HTR-8/SVneo (cell line): ENCODE data around the gene CXCL12.

Experiments used
- DNase-seq: peaks from one replicate; pipeline ENCODE4 v3.0.0; 2011; ENCODE audit warnings: low spot score, mixed read lengths; ENCODE audit not compliant: insufficient read length
- FAIRE-seq: peaks from 2 replicates; lab custom pipeline; 2011; peaks lifted over from hg19 to GRCh38; lab: Jason Lieb, UNC

CXCL12 gene

DNA sequence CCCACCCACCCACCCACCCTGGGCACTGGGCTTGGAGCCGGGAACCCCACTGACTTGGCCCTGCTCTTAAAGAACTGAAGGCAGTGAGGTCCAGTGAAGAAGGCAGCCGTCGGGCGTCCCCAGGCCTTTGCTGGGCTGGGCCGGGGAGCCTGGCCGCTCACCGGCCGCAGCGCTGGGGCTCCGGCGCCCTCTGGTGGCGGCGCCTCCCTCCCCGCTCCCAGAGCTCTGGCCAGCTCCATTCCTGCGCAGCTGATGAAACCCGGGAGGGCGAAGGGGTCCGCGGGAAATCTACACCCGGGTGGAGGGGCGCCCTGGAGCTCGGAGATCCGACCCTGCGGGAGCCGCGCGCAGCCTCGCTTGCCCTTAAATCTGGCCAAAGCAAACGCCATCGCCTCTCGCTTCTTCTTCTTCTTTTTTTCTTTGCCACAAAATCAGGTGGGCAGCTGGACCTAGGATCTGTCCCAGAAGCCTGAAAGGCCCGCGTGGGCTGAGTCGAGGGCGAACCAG, 1.7 kb upstream of the CXCL12 start:
- peak; percentile 80 for DNase-seq
- FAIRE-seq = no peak

DNA sequence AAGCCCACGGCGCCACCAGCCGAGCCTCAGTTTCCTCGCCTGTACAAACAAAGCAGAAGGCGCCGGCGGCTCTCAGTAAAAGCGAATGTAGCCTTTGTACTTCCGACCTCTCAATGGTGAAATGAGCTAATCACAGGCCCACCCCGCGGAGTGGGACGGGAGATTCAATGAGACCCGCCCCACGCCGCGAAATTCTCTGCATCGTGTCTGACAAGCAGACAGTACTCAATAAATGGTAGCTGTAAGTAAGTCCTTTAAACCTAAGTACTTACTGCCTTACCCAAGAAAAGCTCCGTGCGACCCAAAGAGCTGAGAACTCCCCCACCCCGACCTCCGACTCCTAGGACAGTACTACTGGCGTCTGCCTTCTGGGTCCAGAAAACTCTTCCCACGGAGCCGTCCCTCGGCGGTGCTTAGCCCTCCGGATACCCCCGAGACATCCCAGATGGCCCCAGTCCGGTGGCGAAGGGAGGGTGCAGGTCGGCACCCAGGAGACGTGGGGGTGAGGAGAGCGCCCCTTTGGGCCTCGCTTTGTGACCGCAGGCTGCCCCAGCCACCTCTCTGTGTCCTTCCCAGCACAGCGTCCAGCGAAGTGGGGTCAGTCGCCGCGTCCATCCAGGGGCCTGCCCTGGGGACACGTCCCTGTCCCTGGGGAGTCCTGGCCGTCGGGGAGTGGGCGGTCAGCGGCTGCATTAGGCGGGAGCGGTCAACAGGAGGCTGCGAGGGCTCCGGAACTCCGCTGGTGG, 972 bp upstream of the CXCL12 start:
- no peak for DNase-seq
- FAIRE-seq = no peak

DNA sequence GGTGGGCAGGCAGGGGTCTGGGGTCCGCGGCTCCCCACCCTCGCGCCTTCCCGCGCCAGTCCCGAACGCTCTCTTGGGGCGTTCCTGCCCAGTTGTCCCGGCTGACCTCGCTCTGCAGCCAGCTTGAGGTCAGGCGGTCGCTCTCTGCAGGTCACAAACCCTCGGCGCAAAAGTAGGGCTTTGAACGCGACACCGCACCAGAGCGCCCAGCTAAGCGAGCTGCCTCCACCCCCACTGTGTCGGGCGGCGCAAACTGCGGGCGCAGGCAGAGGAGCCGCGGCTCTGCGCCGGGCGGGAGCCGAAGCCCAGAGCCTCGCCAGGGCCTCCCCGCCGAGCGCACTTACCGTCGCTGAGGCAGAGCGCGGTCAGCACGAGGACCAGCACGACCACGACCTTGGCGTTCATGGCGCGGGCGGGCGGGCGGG, 284 bp downstream of the CXCL12 start:
- DNase-seq (peak; percentile 35), FAIRE-seq (no peak)

DNA sequence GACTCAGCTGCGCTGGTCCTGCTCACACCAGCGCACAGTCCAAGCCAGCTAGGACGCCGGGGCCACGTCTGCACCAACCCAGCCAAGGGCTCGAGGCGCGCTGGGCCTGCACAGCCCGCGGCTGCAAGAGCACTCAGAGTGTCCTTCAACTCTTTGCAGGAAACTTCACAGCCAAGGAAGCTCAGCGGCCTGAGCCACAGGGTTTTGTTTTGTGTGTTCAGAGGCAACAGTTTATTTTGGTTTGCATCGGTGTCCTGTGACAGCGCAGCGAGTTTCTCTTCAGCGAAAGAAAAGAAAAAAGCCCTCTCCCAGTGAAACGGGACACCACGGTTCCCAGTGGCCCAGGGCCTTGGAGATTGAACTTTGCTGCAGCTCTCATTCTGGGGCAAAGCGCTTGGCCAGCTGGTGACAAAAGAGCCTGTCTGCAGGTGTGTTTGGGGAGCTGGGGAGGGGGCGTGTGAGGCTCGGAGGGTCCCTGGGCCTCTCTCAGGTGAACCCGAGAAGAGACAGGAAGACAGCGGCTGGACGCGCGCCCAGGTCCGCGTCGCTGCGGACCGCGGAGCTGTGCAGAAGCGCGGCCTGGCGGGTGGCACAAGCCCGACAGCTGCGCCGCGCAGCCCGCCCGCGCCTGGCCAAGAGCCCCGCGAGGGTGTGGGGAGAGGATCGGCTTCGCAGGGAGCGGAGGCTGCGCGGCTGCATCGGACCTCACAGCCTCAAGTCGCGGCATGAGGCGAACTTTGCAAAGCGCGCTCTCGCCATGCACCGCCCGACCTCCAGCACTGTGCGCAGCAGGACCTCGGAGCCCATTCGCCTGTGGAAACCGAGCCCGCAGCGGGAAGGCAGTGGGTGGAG, 922 bp downstream of the CXCL12 start:
- DNase-seq (peak; percentile 14), FAIRE-seq (peak; percentile 63)

DNA sequence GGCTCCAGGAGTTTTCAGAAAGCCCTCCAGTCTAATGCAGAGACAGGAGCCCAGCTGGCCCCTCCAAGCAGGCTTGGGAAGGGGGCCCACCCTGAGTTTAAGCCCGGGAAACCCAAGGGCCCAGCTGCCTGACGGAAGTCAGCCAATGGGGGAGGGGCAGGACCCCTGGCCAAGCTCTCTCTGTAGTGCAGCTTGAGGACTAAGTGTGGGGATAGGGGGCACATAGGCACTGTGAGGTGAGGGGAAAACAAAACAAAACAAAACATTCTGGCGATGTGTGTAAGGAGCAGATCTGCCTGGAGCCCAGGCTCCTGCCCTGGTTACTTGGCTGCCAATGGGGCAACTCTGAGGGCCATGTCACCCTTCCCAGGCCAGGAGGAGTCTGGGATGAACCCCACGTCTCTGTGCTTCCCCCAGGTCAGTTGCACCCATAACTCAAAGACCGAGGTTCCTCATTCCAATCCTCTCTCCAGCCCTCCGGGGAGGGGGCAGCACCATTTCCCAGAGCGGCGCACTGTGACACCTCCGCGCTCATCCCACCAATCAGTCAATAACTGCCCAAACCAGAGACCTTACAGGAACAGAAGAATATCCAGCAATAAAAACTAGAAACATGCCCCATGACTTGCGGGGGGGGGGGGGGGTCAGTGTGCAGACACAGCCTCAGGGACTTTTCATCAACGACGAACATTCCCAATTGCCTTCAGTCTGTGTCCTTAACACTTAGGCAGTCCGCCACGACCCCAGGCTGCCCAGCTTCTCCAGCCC, 1.7 kb downstream of the CXCL12 start:
- no peak for FAIRE-seq
- DNase-seq = no peak

DNA sequence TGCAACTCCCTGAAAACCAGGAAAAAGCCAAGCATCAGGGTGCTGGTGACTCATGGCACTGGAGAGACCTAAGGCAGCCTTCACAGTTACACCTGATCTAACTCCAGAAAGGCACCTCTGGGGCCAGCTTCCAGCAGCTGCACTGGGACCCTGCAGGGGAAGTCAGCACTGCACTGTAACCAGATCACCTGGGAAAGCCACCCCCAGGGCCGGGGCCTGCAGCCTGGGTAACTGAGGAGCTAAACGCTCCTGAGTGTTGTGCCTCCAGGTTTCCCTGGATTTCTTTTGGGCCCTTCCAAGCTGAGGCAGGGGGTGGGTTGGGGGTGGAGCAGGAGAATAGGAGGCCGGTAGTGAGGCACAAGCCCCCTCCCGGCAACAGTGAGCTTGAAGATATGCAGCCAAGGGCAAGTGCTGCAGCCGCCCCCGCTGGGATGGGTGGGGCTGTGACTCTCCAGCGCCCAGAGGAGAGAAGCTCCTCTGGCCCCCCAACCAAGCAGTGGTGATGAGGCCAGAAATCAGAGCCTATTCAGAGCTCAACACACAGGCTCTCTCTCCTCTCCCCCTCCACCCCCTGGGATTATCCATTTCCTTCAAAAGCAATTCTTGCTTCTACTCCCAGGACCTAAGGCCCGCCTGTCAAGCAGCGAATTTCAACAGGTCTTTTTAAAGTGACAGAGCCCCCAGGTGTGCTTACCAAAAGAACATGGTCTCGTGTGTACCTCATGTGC, 2.6 kb downstream of the CXCL12 start:
- no peak for FAIRE-seq
- DNase-seq = no peak

DNA sequence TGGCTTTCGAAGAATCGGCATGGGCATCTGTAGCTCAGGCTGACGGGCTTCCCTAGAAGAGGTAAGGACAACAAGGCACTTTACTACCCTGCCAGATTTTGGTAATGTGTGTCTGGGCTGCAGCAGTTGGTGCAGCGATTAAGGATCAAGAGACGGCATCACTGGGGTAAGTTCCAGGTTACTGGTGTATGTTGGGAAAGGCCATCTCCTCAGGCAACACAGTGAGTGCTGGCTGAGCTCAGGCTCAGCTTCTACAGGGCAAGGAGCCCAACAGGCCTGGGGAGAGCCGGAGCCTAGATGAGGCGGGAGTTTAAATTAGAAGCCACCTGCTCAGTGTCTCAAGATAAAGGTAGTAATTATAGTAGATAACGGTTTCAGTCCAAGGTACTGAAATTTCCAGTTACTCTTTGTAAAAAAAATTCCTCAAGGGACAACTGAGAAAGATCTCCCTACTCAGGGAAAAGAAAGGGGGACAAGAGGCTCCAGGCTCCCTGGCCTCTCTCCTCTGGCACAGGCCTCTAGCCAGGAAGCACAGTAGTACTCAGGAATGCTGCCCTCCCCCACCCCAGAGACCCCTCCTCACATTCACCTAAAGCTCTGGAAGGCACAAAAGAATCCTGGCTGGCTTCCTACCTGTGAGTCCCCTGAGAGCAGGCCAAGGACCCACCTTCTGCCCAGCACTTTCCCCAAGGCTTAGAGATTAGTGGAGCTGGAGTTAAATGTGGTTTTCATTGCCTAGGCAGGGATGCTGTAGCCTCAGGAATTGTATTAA, 3.9 kb downstream of the CXCL12 start:
- DNase-seq (no peak), FAIRE-seq (no peak)

DNA sequence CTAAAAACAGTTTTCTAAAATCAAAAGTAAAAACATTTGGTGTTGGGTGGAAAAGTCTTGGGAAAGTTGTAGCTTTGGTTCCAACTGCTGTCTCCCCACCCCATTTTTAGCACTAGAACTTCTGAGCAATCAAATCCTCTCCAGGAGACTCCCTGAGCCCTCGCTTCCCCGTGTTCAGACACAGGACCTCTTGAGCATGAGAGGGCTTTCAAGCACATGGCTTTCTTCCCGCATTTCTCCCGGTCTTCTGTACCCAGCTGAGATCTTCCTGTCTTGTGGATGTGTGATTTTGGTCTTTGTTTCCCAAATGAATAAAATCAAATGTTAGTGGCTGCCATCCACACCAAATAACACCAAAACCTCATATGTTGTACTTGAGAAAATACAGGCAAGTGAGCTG, 5.0 kb downstream of the CXCL12 start:
- DNase-seq (no peak), FAIRE-seq (no peak)

DNA sequence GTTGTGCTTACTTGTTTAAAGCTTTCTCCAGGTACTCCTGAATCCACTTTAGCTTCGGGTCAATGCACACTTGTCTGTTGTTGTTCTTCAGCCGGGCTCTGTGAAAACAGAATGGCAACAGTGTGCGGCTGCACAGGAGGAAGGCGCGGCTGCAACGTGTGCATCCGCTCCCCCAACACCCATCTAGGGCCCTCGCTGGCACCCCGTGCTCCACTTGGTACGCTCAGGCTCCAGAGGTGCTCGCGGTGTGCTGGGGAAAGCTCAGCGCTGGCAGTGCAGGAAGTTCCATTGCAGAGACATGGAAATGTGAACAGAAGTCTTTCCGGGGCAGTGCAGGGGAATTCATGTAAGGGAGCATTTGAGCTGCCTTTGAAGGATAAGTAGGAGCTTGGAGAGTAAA, 6.3 kb downstream of the CXCL12 start:
- DNase-seq = no peak
- no peak for FAIRE-seq

DNA sequence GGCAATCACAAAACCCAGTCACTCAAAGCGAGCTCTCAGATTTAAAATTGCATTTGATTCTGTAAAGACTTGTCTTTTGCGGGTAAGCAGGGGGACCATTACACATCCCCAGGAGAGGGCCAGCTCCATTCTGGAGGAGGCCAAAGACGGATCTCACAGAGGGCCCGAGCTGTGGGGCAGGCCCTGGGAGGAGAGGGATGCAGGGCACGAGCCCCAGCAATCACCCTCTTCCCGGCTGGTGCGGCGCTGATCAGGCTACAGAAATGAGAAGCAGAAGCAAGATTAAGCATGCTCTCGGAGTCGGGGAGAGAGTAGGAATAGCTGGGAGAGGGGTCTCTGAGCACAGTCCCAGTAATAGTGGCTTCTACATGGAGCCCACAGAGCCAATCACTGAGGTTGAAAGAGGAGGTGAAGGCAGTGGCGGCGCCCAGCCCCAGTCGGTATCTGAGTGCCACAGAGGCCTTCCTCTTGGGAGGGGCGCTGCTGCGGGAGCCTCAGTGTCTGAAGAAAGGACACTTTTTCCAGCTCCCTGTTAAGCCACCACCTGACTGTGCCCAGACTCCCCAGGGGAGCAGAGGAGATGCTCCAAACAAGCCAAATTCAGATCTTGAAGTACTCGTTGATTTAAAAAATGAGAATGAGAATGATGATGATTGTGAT, 7.1 kb downstream of the CXCL12 start:
- FAIRE-seq = no peak
- no peak for DNase-seq

DNA sequence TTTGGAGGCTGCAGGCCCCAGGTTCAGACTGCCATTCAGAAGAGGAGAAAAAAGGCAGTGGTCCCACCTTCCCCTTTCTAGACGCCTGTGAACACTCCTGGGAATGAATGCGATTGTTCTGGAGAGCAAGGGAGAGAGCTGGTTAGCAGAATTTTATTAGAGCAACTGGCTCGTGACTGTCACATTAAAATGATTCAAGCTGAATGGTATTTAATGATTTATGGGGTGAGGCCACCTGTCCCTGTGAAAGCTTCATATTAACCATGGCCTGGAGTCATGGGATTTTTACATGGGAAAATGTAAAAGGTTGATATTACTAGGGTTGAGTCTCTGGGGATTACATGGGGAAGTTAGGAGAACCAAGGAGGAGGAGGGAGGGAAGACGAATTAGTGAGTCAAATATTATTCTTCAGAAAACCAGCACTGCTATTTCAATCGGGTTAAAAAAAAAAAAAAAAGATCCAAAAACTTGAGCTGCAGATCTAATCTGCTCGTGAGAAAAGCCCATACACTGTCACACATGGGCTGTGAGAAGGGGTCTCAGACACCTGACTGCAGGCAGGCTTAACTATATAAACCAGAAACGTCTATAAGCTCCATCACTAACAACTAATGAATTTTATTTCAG, 8.3 kb downstream of the CXCL12 start:
- no peak for FAIRE-seq

DNA sequence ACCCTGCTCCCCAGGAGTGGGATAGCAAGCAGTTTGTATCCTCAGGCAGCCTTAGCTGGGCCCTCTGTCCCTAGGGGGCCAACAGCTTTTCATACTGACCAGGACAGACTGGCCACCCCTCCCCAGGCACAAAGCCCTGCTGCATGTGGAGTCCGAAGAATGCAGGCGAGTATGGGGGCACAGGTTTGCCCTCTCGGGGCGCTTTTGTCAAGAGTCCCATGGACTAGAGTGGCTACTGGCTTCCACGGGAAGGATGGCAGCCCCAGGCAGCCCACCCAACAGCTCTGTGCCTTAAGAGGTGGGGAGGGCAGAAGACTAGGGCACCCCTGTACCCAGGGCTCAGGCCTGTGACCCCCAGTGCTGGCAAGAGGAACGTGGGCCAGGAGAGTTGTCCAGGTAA, 10.7 kb downstream of the CXCL12 start:
- no peak for DNase-seq
- no peak for FAIRE-seq

More for the DNA sequence above, 8.3 kb downstream of the CXCL12 start:
- no peak for DNase-seq

DNA sequence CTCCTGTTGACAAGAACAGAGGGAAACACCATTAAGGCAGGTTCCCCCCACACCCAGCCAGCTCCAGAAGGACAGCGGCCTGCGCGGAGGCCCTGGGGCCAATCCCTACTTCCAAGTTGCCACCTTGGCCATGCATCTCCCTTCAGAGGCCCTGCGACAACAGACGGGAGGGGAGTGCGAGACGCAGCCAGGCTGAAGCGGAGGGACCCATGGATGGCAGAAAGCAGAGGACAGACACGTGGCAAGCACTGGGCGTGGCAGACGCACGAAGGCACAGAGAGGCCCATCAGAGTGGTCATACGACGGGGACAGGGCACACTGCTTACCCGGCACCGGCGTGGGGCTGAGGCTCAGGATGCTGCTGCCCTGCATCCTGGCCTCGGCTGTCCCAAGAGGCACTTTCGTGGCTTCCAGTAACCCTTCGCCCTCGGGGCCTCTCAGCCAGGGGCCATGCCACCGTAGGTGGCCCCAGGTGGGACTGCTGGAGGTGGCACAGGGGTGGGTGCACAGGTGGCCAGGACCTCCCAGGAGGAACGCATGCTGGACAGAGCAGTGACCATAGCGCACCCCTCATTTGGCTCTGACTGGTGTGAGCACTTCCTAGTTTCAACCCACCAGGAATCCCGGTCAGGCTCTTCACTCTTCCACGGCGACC, 11.4 kb downstream of the CXCL12 start:
- FAIRE-seq = no peak
- no peak for DNase-seq

DNA sequence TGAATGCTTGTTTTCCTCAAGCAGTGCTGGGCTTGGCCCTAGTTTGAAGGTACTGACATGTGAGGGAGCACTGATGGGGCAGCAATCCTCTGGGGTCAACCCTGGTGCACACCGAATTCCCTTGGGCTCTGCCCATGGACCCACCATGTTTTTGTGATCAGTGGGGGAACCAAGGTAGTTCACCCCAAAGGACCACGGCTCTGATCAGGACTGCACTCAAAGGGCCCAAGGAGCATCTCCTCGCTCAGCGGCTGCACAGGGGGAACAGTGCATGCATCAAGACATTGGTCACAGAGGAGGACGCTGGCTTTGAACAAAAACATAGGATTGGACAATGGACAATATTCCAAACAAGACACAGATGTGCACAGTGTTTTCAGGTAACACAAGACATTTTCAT, 12.7 kb downstream of the CXCL12 start:
- no peak for DNase-seq
- peak; percentile 9 for FAIRE-seq

DNA sequence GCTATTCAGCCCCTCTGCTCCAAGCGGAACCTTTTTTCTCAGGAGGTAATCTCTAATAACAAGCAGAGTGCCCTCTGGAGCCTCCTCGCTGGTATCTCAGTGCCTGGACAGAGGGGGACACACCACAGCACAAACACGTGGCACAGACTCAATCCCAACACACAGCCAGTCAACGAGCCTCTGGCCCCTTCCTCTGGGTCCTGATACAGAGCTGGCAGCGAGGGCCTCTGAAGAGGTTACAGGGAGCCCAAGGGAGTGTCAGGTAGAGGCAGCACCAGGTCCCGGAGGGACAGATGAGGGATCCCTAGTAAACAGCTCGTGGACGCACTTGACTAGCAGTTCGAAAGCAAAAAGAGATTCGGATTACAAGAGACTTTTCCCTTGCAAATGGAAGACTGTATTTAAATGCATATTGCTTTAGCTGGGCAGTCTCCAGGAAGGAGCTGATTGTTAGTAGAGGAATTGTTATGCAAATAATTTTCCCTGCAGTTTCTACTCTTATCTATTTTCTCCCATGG, 14.1 kb downstream of the CXCL12 start:
- FAIRE-seq (no peak), DNase-seq (no peak)

DNA sequence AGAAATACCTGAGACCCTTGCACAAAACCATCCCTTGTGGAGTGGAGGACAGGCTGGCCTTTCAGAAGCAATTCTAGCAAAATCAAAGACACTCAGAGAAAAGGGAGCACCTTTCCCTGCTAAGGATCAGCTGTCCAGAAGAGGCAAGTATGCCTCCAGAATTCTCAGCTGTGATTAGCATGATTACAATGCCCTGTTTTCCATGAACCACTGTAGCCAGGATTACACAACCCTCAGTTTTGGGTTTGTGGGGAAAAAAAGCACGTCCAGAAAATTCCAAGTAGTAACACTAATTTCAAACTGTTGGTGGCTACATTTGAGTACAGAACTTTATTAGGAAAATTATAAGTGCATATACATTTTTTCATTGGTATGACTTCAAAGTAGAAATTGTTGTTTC, 15.0 kb downstream of the CXCL12 start:
- FAIRE-seq (no peak), DNase-seq (no peak)

DNA sequence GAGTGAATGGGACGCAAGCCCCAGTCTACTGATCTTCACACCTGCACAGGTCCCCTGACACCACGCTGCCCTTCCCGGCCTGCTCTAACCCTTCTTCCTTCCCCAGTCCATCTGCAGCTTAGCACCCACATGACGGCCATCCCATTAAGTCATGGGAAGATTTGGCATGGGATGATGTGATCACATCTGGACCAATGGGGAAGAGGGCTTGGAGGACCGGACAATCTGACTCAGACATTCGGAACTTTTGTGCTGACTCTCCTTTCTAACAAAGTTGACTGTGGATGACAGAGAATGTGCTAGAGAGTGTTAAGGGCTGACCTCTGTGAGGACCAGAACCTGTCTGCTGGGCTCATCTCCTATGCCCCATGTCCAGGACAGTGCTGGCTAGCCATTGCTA, 15.6 kb downstream of the CXCL12 start:
- FAIRE-seq = no peak
- DNase-seq = no peak

DNA sequence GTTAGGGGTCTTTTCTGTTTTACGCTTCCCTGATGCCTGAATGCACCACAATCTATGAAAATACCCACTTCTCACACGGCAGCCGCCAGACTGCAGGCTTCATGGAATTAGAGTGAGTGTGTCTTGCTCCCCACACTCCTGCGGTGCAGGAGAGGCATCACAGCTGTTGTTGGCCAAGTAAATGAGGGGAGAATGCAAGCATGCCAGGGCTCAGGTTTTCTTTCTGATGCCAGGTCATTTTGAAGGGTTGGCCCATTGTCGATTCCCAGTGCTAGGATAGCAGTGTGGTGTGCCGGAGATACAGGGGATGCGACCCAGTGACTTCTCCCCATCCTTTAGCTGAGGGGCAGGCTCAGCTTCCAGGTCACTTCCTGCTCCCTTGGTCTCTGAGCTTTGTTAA, 16.3 kb downstream of the CXCL12 start:
- no peak for DNase-seq
- FAIRE-seq = no peak
